GM21529 (cell line): ENCODE results near the gene RBP5.
A peak's percentile ranks its signal among the peaks of the same experiment; 100 is the strongest.

Experiments used
- ATAC-seq: cut with Tn5 transposase; IDR thresholded peaks from one replicate; pipeline ENCODE4 v1.9.1; 2021; ENCODE audit not compliant: unreplicated experiment

RBP5 gene

DNA sequence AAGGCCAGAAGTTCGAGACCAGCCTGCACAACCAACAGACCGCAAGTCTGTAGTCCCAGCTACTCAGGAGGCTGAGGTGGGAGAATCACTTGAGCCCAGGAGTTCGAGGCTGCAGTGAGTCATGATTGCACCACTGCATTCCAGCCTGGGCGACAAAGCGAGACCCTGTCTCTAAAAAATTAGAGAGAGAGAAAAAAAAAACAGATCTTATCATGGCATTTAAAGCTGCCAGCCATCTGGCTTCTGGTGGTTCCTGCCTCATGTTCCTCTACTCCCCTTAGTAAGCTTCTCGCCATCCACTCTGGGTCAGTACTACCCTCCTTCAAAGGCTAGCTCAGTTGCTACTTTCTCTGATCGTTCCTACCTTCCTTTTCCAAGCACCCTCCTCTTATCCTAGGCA, 17.5 kb upstream of the RBP5 start:
- no peak for ATAC-seq

DNA sequence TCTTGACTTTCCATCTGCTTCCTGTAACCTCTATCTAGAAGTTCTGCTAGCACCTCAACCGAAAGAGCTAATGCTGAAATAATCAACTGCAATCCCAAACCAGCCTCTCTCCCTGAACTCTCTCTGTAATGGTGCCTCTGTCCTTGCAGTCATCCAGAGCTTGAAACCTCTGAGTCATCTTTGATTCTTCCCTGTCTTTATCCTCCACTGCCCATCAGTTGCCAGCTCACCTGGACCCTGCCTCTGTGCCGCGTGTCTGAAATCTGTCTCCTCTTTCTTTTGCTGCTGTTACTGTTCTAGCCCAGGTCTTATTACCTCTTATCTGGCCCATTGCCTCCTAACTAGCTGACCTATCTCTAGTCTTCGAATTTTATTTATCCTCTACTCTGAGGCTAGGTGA, 17.0 kb upstream of the RBP5 start:
- ATAC-seq = no peak

DNA sequence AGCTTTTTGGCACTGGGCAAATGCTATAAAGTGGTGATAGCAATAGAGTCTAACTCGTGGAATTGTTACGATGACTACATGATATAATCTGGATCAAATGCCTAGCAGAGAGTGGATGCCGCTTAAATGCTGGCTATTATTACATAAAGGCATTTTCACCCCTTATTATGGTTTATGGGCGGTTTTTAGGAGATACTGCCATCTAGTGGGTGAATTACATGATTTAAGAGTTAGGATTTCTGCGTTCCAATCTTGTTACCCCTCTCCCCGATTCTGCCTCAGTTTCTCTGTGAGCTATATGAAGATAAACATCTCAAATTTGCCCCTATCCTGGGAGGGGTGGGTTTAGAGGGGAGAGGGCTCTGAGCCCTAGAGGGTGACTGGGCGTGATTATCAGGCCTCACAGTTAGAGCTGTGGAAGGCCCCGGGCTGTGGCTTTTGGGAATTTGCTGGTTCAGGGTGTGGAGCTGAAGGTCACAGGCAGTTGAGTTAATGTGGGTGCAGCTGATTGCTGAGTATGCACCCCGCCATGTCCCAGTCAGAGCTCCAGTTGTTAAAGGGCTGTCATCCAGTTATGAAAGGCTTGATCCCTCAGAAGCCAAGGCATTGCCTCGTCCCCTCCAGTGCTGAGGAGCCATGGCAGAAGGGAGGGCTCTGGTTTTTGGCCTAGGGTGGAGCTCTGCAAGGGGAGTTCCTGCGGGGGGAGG, 15.9 kb upstream of the RBP5 start:
- ATAC-seq = no peak

DNA sequence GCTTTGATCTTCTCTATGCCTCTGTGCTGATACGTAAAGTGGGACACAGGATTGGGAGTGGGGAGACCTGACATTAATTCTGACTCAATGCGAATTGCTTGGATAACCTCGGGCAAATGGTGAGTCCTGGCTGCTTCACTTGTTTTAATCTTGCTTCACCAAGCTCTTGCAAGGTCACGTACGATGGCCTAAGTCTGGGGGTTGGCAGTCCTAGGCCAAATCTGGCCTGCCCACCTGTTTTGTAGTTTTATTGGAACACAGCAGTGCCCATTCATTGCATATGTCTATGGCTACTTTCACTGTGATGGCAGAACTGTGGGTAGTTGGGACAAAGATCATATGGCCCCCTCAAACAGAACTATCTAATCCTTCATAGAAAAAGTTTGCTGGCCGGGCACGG, 14.9 kb upstream of the RBP5 start:
- ATAC-seq = no peak

DNA sequence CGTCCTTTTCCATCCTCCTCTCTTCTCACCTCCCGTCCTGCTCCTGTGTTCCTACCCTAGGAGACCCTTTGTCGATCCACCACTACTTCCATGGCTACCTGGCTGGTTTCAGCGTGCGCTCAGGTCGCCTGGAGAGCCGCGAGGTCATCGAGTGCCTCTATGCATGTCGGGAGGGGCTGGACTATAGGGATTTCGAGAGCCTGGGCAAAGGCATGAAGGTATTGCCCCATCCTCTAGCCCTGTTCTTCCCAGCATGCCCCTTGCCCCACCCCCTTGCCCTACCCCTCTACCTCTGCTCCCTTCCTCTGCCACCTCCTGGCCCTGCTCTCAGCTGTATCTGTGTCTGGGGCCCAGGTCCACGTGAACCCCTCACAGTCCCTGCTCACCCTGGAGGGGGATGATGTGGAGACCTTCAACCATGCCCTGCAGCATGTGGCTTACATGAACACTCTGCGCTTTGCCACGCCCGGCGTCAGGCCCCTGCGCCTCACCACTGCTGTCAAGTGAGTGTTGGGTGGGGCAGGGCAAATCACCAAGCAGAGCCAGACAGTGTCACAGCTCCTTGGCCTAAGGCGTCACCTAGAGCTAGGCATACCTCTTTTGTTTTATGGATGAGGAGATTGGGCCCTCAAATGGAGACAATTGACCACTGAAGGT, 14.2 kb upstream of the RBP5 start:
- ATAC-seq = no peak

DNA sequence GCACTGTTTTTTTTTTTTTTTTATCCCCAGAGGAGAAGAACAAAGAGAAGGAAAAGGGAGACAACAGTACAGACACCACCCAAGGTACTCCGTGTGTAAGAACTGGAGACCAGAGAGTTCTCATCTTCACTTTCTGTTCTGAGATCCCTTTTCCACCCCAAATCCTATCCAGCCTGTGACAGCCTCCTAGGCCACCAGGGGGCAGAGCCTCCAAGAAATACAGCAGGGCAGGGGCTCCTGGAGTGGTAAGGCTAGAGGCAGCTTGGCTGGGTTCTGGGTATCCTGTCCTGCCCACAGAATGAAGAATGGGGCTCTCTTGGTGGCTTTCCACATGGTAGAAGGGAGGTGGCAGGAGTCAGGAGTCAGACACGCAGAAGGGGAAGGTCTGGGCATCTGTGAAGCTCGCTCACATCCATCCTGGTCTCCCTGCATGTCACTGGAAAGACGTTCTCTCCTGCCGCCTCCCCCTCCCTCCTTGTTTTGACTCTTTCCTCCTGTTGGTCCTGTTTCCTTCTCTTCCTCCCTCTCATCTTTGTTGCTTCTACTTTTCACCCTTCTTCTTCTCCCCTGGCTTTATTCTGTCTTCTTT, 13.5 kb upstream of the RBP5 start:
- ATAC-seq = peak; percentile 52

DNA sequence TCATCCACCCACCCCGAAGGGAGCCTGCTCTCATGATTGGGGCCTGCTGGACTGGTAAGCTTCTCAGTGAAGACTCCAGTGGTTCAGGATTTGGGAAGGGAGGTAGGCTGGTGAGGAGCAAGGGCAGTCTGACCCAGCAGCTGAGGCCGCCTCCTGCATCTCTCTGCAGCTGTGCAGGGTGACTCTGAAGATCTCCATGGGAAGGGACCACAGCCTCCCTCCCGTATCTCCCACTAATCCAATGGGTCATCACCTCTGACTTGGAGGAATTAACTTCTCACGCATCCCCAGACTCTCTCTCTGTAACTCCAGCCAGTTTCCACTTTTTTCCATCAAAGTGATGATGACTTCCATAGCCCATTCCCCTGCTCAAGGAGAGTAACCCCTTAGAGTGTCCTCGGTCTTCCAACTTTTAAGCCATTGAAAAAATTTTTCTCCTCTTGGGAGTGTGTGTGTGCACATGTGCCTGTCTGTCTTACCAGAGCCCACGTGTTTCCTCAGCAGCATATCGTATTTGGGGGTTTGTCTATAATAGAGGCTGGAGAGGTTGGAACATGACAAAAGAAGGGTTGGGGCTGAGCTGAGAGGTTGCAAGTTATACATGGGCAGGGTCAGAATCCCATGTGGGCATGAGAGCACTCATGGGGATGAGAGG, 12.8 kb upstream of the RBP5 start:
- no peak for ATAC-seq

DNA sequence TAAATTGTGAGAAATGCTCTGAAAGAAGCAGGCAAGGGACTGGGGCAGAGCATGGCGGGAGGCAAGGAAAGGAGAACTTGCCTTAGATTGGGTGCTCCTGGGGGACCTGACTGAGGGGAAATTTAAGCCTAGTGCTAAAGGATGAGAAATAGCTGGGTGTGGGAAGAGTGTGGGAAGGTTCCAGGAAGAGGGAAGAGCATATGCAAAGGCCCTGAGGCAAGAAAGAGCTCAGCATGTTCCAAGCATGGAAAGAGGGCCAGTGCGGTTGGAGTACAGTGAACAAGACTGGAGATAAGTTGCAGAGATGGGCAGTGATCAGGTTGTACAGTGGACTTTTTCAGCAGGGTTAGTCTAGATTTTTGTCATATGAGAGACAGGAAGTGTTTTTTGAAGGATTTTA, 10.5 kb upstream of the RBP5 start:
- ATAC-seq = no peak

DNA sequence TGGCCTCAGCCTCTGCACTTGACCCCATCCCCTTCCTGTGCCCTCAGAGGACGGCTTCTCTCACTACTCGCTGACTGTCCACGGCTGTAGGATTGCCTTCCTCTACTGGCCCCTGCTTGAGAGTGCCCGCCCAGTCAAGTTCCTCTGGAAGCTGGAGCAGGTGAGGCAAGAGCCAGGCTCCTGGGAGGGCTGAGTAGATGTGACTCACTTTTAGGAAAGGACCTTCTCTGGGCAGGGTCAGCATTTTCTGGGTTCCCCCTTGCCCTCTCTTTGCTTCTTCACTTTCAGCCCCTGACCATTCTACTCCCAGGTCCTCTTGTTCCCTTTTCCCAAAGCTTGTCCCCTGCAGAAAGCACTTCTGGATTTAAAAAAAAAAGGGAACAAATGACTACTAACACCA, 9.2 kb upstream of the RBP5 start:
- no peak for ATAC-seq

DNA sequence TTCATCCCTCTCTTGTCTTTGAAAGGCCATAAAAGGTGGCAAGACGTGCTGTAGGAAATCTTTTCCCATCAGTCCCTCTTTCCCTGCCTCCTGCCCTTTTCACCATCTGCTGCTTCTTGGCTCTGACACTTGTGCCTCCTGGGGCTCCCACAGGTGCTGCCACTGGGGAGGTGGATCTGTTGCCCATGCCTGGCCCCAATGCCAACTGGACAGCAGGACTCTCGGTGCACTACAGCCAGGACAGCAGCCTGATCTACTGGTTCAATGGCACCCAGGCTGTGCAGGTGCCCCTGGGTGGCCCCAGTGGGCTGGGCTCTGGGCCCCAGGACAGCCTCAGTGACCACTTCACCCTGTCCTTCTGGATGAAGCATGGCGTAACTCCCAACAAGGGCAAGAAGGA, 8.0 kb upstream of the RBP5 start:
- no peak for ATAC-seq

DNA sequence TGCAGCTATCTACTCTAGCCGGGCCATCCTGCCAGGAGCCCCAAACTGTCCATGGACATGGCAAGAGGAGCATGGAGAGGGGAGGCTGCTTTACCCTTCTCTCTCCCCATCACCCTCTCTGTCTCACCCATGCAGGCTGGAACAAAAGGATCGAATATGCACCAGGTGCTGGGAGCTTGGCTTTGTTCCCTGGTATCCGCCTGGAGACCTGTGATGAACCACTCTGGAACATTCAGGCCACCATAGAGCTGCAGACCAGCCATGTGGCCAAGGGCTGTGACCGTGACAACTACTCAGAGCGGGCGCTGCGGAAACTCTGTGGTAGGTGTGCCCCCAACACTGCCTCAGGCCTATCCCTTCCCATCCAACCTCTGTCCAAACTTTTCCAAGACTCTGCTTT, 7.4 kb upstream of the RBP5 start:
- no peak for ATAC-seq

DNA sequence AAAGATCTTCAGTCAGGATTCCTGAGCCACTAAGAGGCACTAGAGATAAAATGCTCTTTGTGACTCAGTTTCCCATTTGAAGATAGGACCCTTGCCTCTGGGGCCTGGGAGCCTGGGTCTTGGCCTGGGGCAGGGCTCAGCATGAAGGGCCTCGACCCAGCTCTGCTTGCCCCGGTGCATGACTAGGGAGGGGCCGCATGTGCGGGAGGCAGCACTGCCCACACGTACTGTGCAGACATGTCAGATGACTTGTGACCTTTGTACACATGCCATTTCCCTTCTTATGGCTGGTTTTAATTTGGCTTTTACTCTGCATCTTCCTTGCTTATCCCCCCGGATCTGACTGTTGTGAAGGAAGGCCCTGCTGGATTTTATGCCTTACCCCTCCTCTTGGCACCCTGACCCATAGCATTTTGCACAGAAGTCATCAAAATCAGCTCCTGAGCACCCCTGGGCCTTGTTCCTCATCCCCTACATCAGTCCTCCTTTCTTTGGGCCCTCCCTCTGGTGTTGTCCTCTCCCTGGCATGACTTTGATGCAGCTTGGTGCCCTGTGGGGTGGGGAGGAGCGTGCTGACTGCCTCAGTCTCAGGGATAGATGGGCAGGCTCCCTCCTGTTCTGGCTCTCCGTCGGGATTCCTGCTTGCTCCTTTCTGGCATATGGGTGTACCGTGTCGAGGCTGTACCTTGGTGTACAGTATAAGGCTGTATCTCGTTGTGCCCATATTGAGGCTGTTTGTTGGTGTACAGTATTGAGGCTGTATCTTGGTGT, 5.9 kb upstream of the RBP5 start:
- ATAC-seq = no peak

DNA sequence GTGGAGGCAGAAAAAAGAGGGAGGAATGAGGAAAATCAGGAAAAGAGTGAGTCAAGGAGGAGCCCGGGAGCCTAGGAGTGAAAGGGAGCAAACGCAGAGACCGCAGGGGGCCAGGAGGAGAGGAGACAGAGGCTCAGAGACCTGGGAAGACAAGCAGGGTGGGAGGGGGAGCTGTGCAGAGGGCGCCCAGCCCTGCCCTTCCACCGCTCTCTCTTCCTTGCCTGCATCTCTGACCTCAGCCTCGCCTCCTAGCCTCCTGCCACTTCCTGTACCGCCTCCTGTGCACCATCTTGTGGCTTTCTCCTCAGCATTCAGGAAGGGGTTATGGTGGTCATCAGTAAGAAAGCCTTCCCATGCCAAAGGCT, 2.8 kb upstream of the RBP5 start:
- no peak for ATAC-seq

DNA sequence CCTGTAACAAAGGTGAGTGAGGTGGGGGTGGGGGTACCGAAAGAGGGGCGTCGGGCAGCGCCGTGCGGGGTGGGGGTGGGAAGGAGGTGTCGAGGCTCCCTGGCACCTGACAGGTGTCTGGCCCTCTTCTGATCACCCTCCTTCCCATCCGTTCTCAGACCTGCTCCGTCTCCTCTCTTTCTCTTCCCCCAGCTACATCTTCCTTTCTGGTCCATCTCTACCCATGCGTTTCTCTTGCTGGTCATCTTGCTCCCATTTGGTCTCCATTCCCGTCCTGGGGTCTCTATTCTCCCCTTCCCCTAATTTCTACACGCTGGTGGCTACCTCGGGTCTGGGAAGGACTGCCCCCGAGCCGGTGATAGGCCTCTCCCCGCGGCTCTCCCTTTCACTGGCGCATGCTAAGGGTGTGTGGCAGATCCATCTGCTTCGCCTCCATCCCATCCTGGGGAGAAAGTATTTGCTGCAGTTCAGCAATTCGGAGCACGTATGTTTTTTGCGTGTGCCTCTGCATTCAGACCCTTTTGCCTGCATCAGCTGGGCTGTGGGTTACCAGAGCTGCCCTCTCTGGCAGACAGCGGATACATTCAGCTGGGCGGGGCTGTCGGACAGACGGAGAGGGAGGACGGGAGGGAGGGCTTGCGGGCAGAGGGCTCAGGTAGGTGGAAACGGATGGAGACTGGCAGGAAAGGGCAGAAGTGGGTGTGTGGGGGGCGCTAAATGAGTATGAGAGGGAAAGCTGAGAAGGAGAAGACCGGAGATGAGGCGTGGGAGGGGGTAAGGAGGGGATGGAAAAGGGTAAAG, 2.2 kb upstream of the RBP5 start:
- no peak for ATAC-seq

DNA sequence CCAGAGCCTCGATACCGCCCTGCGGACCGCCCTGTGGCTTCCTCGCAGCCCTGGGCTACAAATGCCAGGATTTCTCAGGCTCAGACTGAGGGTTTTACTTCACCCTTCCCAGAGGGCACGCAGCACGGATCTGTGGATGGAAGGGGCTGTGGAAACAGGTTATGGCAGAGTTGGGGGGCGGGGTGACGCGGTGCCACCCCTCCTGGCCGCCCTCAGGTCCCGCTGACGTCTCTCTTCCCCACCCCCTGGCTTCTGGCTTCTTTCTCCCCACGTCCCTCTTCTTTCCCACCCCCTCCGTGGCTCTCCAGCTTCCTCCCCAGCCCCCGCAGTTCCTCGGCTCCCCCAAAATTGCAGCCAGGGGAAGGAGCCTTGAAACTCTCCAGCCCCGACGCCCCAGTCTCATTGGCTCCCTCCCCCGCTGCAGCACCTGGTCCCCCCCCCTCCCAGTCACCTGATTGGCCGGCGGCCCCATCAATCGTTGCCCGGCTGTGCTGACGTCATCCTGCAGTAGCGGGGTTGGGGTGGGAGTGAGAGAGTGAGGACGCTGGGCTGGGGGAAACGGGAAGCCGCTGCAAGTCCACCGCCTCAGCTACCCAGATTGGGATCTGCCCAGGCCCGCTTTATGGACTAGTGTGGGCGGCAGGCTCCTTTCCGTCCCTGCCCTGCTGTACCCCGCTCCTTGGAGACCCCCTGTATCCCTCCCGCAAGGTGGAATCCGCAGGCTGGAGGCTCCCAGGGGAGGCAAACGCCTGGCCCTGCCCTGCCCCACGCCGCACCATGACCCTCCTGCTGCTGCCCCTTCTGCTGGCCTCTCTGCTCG, 1.4 kb upstream of the RBP5 start, which contains the start of gene CLSTN3:
CLSTN3 (plus strand) TSS at position 500 of the 820 bp plus-strand sequence; CDS start at position 778, 278 bp downstream.
- ATAC-seq = peak; percentile 63

DNA sequence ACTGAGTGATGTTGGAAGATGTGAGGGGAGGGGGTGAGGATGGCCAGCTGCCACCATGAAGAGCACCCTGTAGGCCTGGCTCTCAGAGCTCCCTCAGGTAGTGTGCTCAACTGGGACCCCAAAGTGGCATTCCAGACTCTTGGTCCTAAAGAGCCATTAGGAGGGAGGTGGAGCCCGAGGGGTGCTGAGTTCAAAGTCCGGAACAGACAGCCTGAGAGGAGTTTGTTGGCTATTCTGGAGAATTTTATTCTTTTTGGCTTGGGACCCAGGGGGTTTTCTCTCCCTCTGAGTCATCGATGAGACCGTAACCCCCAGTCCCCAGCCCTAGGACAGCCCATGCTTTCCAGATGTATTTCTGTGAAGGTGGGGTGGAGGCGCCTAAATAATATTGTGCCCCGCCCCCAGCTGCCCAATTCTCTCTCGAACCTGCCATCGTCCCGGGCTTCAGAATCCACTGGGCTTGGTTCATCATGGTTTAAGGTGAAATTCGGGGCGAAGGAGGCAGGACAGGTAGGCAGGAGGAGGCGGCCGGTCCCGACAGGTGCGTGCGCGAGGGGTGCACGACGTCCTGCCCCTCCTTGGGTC, 690 bp upstream of the RBP5 start:
- ATAC-seq = peak; percentile 5

DNA sequence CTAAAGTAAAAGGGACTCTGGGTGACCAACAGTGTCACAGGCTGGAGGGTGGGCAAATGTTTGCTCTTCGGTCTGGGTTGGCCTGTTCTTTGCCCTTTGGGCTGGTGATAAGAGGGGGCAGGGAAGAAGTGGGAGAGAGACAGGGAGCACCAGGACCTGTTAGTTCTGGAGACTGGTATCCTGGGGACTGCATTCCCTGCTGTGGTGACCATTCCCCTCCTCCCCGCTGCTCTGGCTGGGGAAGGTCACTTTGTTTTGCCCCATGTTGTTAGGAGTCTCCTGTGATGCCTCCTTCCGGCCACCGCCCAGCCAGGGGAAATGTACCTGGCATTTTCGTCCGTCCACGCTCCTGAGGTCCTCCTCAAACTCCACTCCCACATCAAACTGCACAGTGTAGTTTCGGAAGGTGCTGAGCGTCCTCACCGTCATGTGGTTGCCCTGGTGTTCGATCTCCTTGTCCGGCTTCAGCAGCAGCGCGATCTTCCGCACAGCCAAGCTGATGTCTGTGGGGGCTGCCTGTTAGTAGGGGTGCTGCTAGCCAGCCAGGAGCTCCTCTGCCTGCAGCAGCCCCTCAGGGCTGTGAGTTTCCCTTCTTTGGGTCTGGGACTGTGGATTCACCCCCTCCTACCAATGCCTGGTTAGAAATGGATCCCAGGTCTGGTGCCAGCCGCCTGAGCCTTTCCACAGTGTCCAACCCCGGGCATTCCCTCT, 618 bp downstream of the RBP5 start:
- ATAC-seq = no peak

DNA sequence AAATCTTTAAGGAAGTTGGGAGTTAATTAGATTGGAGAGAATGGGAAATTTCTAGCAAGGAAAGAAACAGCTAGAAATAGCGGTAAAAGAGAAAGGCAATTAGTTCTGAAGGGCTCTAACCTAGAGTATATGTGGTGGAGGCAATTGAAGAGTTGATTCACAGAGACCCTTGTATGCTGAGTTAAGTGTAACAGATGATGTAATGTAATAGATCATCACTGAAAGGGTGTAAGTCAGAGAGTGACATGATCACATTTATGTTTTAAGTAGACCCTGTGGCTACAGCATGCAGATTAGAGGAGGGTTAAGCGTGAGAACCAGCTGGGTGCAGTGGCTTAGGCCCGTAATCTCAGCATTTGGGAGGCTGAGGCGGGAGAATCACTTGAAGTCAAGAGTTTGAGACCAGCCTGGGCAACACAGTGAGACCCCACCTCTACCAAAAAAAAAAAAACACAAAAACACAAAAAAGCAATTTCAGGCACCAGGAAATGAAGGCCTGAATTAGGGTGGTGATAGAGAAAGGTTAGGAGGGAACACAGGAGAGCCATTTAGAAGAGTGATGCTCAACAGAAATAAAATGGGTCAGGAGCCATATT, 3.0 kb downstream of the RBP5 start:
- no peak for ATAC-seq
